K562 (cell line): ENCODE measurements around the gene SYNRG. TPM values are rescaled to one million over a fixed set of nuclear protein-coding genes. Genes with fewer than 3 reads are reported as not detected.

ENCODE experiments used
- ARHGAP35 ChIP-seq: fragments of 450-650 bp; IDR thresholded peaks from 2 replicates; pipeline ENCODE4 v1.6.1; 2018; ENCODE audit not compliant: partially characterized antibody
- ATF7 ChIP-seq: fragments of 450-650 bp; IDR thresholded peaks from 2 replicates; pipeline ENCODE4 v1.7.1; 2014; ENCODE audit warnings: mild to moderate bottlenecking, moderate library complexity
- BCL6 ChIP-seq: fragments of 250-450 bp; sonication (Bioruptor Pico); IDR thresholded peaks from 2 replicates; pipeline ENCODE4 v1.4.0; 2020
- BHLHE40 ChIP-seq: IDR thresholded peaks from 2 replicates; pipeline ENCODE4 v1.6.1; 2011; ENCODE audit warnings: low read length, improper control_type of control experiment
- COPS2 ChIP-seq: fragments of 450-650 bp; conservative IDR thresholded peaks from 2 replicates; pipeline ENCODE4 v1.6.1; 2016; ENCODE audit warnings: mild to moderate bottlenecking, moderate library complexity
- CTBP1 ChIP-seq: fragments of 450-650 bp; IDR thresholded peaks from 2 replicates; pipeline ENCODE4 v1.6.1; 2016; ENCODE audit warnings: borderline replicate concordance
- DMBX1 ChIP-seq: fragments of 250-450 bp; sonication (Bioruptor Pico); IDR thresholded peaks from 2 replicates; pipeline ENCODE4 v1.8.0; 2022; ENCODE audit warnings: inconsistent platforms, mild to moderate bottlenecking, moderate library complexity, borderline replicate concordance
- EP400 ChIP-seq: fragments of 450-650 bp; IDR thresholded peaks from 2 replicates; pipeline ENCODE4 v1.6.1; 2017; ENCODE audit warnings: antibody characterized with exemption, mild to moderate bottlenecking, moderate library complexity
- HINFP ChIP-seq: fragments of 450-650 bp; conservative IDR thresholded peaks from 2 replicates; pipeline ENCODE4 v1.6.1; 2016; ENCODE audit warnings: missing genetic modification characterization, low read depth, mild to moderate bottlenecking, control low read depth, missing compliant biosample characterization
- IRF2 ChIP-seq: sonication (generic); formaldehyde crosslinking; IDR thresholded peaks from 2 replicates; pipeline ENCODE4 v1.8.1; 2022; ENCODE audit warnings: mild to moderate bottlenecking, missing genetic modification reagents
- IRF9 ChIP-seq: fragments of 450-650 bp; IDR thresholded peaks from 2 replicates; pipeline ENCODE4 v1.6.1; 2016; ENCODE audit warnings: missing biosample characterization, missing genetic modification characterization
- PRMT5 ChIP-seq: sonication (generic); formaldehyde crosslinking; IDR thresholded peaks from 2 replicates; pipeline ENCODE4 v1.5.0; 2020; ENCODE audit warnings: missing genetic modification reagents
- SMARCB1 ChIP-seq: IDR thresholded peaks from 2 replicates; pipeline ENCODE4 v1.6.1; 2011; ENCODE audit warnings: improper control_type of control experiment, low read depth; ENCODE audit not compliant: insufficient read length
- SMARCE1 ChIP-seq: fragments of 450-650 bp; IDR thresholded peaks from 2 replicates; pipeline ENCODE4 v1.7.1; 2016; ENCODE audit warnings: mild to moderate bottlenecking
- TFAP4 ChIP-seq: sonication (generic); formaldehyde crosslinking; IDR thresholded peaks from 2 replicates; pipeline ENCODE4 v1.8.0; 2022; ENCODE audit warnings: missing genetic modification reagents, mild to moderate bottlenecking, moderate library complexity, borderline replicate concordance
- ZNF318 ChIP-seq, 2 experiments: fragments of 450-650 bp; IDR thresholded peaks; 2 replicates each; pipeline ENCODE4 v1.6.1; 2016; ENCODE audit warnings: mild to moderate bottlenecking in 2 of 2, borderline replicate concordance in 1 of 2, low read depth in 1 of 2, moderate library complexity in 1 of 2
- polyA plus RNA-seq, 8 experiments: library from polyadenylated mRNA; depleted of rRNA in 4 of 8; stranded (reverse) in 5 of 8; unstranded in 3 of 8; fragments of >200 nt; fragmentation: Nextera tagmentation in 2 of 8; fragmentation: Illumina TruSeq in 1 of 8; extraction: Ambion mirVana in 2 of 8; extraction: Trizol in 1 of 8; gene quantifications; 2 replicates each; pipeline versions ENCODE4 v1.2.1 to v1.2.3, GENCODE V29; 2011 to 2014; ENCODE audit warnings: inconsistent platforms in 1 of 8, missing spikeins in 1 of 8
- total RNA-seq, 7 experiments: library from RNA; depleted of rRNA in 6 of 7; stranded (reverse); fragments of >200 nt in 6 of 7; fragmentation: Illumina TruSeq in 2 of 7; extraction: Trizol in 2 of 7; gene quantifications; 2 replicates each; pipeline versions ENCODE4 v1.2.1 to v1.2.3, GENCODE V29; 2011 to 2021; ENCODE audit warnings: low replicate concordance in 1 of 7

SYNRG gene
- total and polyA plus RNA-seq, 9 of the 15 experiments (the other 6 are each of a cell fraction or from before 2014, with no cell fraction given) = 2.9 to 28.2 (median 15.1) TPM

- no peak for TF ChIP-seq HINFP
- TF ChIP-seq BHLHE40 = 0 out of 2 replicates have a peak, but pooled peaks have one; percentile 8
- TF ChIP-seq SMARCB1 = no peak
- peak; percentile 45 for TF ChIP-seq EP400
- peak in 1 of 2 experiments; percentile 48; a peak in 1 of 4 replicates for TF ChIP-seq ZNF318 (IDR thresholded peaks at IDR 0.05; ENCODE audit: borderline replicate concordance in 1 of 2, low read depth in 1 of 2)
- TF ChIP-seq PRMT5 (CRISPR knock-in tag) = no peak
- TF ChIP-seq CTBP1 = 0 out of 2 replicates have a peak, but pooled peaks have one; percentile 21
- TF ChIP-seq ATF7 = peak; percentile 65; the same call in 1 of the 2 replicates
- TF ChIP-seq COPS2 = no peak
- TF ChIP-seq SMARCE1 = no peak
- peak; percentile 52; the same call in 1 of the 2 replicates for TF ChIP-seq IRF9 (tag)
- no peak for TF ChIP-seq ARHGAP35
- TF ChIP-seq DMBX1 = no peak
- no peak for TF ChIP-seq IRF2 (CRISPR knock-in tag)
- TF ChIP-seq BCL6 (CRISPR knock-in tag) = no peak
- TF ChIP-seq TFAP4 = peak; percentile 53
- TF ChIP-seq, all 486 proteins: peak for 17
These were observed 125.7 kb downstream of the SYNRG start (continued) for GRCh38 chr17:37483311-37484039.
